GM20000 (cell line): Measurements from ENCODE around the gene CBX3.
"Not testable (repeated sequence)": the region's sequence is repeated elsewhere in the genome, so short reads cannot be mapped to it uniquely, and the experiment has no call there.

Experiments
- DNase-seq: peaks from one replicate; pipeline ENCODE4 v3.0.0; 2012; ENCODE audit warnings: low spot score
- TF ChIP-seq, protein P1 (sequence below): IDR thresholded peaks from 2 replicates; pipeline ENCODE4 v1.5.1; 2012; ENCODE audit warnings: mild to moderate bottlenecking, control low read depth; ENCODE audit errors: extremely low read depth, missing control alignments

The CBX3 gene

DNA sequence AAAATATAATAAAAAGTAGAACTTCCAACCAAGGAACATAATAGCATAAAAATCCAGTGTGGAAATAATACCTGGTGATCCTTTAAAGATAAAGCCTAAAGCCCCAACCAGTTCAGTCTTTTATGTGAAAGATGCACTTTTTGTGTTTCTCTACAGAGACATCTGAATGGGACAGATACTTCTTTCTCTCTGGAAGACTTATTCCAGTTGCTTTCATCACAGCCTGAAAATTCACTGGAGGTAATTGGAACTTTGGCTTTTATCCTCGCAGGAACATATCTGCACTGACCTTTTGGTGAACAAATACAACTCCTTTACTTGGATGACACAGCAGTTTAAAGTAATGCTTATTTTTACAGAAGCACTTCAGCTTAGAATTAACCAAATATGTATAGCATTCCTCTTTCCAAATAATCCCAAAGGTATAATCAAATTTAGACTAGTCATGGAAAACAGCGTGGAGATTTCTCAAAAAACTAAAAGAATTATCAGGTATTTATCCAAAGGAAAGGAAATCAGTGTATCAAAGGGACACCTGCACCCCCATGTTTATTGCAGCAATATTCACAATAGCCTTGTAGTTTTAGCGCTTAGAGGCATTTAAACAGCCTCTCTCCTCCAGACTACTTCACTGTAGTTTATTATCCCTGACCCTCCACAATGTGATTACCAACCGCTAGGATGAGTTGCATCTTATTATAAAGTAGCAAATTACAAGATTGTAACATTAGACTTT is 17.8 kb upstream of the CBX3 start:
- TF ChIP-seq, protein P1, sequence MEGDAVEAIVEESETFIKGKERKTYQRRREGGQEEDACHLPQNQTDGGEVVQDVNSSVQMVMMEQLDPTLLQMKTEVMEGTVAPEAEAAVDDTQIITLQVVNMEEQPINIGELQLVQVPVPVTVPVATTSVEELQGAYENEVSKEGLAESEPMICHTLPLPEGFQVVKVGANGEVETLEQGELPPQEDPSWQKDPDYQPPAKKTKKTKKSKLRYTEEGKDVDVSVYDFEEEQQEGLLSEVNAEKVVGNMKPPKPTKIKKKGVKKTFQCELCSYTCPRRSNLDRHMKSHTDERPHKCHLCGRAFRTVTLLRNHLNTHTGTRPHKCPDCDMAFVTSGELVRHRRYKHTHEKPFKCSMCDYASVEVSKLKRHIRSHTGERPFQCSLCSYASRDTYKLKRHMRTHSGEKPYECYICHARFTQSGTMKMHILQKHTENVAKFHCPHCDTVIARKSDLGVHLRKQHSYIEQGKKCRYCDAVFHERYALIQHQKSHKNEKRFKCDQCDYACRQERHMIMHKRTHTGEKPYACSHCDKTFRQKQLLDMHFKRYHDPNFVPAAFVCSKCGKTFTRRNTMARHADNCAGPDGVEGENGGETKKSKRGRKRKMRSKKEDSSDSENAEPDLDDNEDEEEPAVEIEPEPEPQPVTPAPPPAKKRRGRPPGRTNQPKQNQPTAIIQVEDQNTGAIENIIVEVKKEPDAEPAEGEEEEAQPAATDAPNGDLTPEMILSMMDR, result no peak
- no peak for DNase-seq

DNA sequence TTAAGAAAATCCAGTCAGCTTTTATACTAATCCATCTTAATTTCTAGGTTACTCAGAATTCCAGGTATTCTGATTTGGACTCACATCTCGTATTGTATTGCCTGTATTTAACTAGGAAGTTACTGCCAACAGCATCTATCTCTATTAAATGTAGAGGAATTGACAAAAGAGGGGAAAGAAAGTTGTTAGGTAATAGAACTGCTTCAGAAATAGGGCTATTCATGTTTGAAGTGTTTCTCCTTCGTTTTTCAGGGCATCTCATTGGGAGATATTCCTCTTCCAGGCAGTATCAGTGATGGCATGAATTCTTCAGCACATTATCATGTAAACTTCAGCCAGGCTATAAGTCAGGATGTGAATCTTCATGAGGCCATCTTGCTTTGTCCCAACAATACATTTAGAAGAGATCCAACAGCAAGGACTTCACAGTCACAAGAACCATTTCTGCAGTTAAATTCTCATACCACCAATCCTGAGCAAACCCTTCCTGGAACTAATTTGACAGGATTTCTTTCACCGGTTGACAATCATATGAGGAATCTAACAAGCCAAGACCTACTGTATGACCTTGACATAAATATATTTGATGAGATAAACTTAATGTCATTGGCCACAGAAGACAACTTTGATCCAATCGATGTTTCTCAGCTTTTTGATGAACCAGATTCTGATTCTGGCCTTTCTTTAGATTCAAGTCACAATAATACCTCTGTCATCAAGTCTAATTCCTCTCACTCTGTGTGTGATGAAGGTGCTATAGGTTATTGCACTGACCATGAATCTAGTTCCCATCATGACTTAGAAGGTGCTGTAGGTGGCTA is 17.1 kb upstream of the CBX3 start:
- DNase-seq, result not testable (repeated sequence)

DNA sequence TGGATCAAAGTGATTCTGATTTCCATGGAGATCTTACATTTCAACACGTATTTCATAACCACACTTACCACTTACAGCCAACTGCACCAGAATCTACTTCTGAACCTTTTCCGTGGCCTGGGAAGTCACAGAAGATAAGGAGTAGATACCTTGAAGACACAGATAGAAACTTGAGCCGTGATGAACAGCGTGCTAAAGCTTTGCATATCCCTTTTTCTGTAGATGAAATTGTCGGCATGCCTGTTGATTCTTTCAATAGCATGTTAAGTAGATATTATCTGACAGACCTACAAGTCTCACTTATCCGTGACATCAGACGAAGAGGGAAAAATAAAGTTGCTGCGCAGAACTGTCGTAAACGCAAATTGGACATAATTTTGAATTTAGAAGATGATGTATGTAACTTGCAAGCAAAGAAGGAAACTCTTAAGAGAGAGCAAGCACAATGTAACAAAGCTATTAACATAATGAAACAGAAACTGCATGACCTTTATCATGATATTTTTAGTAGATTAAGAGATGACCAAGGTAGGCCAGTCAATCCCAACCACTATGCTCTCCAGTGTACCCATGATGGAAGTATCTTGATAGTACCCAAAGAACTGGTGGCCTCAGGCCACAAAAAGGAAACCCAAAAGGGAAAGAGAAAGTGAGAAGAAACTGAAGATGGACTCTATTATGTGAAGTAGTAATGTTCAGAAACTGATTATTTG is 16.3 kb upstream of the CBX3 start:
- TF ChIP-seq, protein P1, result no peak

DNA sequence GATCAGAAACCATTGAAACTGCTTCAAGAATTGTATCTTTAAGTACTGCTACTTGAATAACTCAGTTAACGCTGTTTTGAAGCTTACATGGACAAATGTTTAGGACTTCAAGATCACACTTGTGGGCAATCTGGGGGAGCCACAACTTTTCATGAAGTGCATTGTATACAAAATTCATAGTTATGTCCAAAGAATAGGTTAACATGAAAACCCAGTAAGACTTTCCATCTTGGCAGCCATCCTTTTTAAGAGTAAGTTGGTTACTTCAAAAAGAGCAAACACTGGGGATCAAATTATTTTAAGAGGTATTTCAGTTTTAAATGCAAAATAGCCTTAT is 15.7 kb upstream of the CBX3 start:
- DNase-seq, result no peak
- TF ChIP-seq, protein P1, result no peak

More for the DNA sequence above, 16.3 kb upstream of the CBX3 start:
- no peak for DNase-seq

DNA sequence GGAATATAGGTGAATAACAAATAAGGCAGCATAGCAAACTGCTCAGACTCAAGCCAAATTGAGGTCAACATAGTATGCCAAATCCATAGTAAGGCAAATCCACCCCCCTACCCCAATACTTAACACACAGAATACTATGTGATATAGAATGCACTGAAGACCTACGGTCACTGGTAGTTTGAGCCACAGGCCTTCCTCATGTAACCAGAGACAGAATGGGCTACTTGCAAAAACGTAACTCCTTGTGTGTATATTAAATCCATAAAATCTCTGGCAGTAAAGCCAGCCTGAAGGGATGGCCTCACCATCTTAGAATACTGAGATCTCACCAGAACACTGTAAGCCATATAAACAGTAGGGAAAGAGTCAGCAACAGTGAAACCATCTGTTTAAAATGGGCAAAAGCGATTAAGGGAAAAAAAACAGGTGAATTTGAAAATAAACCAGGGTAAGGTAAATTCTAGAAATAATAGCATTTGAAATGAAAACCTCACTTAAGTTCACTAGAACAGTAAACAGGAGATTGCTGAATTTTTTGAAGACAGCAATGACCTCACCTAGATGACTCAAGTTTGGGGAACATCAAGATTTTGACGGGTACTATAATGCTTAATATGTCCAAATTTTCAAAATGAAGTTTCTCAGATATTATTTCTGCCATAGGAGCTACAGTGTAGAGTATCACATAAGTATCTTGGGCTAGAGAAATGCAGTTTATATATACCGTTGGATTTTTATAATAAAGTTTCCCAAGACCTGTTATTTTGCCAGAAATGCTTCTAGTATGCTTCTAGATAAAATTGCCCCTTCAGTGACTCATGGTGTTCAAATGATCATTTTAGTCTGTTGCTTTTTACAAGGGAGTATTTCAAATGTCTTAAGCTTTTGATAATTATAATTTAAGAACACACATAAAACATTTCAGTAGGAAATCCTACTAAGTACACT is 14.9 kb upstream of the CBX3 start:
- TF ChIP-seq, protein P1, result no peak
- no peak for DNase-seq

DNA sequence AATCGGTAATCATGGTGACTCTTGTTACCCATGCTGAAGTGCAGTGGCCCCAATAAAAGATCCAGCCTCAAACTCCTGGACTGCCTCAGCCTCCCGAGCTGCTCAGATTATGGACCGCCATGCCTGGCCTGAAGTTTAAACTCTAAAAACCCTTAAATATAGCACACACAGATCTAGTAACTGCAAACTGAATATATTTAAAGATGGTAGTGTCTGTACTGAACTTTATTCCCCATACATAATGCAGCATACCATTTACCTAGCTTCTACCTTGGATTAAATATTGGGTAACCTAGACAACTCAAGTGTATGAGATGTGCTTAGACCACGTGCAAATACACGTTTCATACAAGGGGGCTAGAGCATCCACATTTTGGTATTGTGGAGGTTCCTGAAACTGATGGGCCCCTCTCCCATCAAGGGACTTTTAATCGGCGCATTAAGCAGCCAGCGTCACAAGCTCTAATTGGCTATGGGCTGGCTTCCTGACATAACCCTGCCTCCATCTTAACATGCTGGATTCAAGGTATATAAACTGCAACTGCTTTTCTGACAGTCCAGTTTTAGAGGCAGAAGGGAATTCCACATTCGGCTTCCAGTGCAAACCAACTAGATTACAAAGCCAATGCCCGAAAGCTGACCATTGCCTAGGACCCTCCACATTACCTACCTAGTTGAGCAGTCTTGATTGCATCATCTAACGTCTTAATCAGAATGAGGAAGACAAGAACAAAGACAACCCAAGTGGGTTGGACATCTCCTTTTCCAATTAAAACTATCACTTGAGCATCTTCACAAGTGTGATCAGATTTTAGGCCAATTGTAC is 14.0 kb upstream of the CBX3 start:
- DNase-seq, result no peak
- TF ChIP-seq, protein P1, result no peak
